ENCODE measurements around the gene MEG3.

The MEG3 gene

DNA sequence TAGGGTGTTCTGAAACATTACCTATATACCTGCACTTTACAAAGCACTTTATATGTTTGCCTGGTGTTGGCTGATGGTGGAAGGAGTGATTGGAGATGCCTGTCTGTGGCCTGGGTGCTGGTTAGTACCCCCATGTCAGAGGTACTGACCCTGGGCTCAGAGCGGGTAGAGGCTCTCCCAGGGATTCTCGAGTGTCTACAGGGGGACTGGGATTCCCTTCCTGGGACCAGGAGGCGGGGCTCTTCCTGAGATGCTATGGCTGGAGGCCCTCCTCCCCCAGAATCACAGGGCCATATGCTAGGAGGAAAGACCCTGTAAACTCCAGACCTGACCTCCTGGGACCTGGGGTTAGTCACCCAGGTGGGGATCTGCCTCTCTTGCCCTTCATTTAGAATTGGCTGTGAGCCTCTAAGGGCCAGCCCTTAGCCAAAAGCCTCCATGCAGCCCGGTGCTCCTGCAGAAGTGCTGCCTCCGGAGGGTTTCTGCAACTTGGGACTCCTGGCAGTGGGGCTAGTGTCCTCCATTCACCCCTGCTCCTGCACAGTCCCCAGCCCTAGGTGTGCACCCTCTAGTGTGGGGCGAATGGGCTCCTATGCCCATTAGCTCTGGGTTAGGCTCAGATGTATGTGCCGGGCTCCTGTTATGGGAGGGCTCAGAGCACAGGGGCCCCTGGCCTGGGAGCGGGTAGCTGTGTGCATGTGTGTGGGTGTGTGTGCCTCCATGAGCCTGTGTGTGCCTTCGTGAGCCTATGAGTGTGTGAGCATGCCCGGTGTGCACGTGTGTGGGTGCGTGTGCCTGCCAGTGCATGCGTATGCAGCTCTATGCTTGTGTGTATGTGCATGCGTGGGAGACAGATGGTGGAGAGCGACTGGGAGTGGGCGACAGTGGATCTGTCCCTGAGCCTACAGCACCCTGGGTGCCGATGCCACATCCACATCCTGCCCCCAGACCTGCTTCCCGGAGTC is 41.0 kb downstream of the MEG3 start:
- DNase-seq = no peak

DNA sequence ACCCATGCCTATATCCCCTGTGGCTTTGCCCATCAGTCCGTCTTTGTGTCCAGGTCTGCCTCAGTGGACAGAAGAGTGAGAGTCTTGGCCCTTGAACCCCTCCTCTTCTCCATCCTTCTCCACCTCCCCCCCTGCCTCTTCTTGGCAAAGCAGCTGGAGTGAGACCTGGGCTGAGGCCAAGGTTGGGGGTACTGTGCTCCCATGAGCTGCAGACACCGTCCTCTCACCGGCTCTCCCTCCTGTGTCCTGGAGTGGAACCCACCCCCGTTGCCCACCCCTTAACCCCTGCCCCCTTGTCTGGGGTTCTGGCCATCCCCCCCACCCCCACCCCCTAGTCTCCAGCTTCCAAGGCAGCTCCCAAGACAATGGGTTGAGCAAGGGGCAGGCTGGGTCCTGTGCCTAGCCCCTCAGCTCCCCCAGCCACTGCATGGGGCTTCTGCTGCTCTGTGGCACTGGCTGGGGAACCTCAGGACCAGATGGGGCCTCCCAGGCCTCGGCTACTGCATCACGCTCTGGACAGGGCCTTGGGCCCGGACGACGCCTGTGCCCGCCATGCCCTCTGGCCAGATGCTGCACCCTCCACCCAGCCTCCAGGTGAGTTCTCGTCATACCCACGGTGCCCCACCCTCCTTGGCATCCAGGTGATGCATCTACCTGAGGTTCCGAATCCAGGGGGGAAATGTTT is 41.9 kb downstream of the MEG3 start:
- DNase-seq = no peak

GRCh38 chr14:100868621-100869370 is 42.9 kb downstream of the MEG3 start:
- no peak for DNase-seq

DNA sequence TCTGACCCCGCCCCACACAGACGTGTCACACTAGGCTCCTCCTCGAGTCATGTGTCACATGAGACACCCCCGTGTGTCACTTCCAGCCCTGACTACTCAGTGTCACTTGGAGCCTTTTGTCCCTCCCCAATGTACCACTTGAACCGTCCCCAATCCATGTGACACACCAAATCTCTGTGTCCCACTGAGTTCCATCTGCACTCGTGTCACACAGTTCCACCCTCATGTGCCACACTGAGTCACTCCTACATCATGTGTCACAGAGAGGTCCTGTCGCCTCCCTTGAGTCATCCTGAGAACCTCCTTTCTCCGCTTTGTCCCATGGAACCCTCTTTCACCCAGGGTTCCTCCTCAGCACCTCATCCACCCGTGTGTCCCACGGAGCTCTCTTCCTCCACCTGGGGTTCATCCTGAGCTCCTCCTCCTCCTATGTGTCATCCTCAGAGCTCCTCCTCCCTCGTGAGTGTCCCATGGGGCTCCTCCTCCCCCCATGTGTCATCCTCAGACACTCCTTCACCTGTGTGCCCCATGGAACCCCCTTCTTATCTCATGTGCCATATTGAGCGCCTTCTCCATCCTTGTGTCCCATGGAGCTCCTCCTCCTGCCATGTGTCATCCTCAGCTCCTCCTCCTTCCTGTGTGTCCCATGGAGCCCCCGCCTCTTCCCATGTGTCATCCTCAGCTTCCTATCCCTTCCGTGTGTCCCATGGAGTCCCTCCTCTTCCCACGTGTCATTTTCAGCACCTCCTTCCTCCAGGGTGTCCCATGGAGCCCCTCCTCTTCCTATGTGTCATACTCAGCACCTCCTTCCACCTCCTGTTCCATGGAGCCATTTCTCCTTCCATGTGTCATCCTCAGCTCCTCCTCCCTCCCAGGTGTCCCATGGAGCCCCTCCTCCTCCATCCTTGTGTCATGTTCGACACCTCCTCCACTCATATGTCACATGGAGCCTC is 45.6 kb downstream of the MEG3 start:
- no peak for DNase-seq

GRCh38 chr14:100872259-100873095 is 46.6 kb downstream of the MEG3 start:
- no peak for DNase-seq

DNA sequence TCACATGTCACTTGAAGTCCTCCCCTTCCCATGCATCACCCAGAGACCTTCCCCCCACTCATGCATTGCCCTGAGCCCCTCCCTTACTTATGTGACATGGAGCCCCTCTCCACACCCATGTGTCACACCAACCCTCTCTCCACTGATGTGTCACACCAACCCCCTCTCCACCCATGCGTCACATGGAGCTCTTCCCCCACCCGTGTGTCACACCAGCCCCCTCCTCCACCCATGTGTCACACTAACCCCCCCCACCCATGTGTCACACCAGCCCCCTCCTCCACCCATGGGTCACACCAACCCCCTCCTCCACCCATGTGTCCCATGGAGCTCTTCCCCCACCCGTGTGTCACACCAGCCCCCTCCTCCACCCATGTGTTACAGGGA is 47.2 kb downstream of the MEG3 start:
- DNase-seq = no peak

- no peak for DNase-seq
Observed at GRCh38 chr14:100874051-100874410, 48.1 kb downstream of the MEG3 start.

GRCh38 chr14:100874411-100875091 is 48.6 kb downstream of the MEG3 start:
- no peak for DNase-seq

GRCh38 chr14:100875126-100875525 is 49.2 kb downstream of the MEG3 start:
- no peak for DNase-seq

GRCh38 chr14:100875861-100876590 is 50.1 kb downstream of the MEG3 start:
- no peak for DNase-seq

DNA sequence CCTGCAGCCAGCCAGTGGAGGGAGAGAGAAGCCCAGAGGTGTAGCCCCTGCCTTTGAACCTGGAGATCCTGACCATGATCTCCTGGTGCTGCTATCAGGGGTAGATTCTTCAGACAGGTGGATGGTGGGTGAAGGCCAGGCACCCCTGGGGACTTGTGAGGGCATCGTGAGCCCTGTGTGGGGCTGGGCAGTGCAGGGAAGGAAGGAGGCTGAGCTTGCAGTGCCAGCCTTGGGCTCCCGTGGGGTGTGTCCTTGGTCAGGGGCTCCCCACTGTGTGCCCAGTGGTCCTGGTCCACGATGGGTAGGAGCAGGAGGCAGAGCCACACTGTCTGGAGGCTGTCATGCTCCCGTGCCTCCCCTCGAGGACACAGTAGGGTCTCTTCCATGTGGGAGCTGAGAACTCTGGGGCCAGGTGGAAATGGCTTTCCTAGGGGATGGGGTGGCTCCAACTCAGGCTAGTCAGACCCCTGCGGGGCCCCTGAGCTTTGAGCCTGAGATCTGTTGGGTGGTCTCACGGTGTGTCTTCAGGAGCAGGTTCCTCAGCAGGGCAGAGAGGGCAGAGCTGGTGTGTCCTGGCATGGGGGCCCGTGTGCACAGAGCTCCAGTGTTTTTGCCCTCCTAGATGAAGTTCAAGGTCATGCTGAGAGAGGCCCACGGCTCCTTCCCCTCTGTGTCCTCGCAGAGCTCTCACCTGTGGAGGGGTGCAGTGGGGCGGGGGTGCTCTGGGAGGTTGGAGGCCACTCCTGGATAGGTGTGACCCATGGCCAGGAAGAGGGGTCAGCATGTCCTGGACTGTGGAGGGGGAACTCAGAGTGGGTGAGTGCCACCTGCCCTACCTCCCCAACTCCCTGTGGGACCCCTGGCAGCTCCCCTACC is 52.6 kb downstream of the MEG3 start:
- DNase-seq = no peak

DNA sequence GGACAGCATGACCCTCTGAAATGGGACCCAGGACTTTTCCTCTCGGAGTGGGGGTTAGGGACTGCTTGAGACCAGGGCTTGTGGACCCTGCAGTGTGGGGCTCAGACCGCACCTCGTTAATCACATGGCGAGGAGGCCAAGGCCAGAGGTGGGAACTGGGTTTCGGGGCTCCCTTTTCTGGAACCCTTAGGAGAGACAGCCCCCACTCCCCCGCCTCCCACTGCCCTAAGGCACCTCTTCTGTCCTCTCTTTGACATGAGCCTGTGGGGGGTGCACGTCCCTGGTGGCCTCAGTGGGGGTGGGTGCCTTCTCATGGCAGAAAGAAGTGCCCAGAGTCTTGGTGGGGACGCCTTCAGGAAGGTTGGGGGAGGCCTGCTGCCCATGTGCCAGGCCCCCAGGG is 53.3 kb downstream of the MEG3 start:
- no peak for DNase-seq

GRCh38 chr14:100879782-100880181 is 53.9 kb downstream of the MEG3 start:
- no peak for DNase-seq

- no peak for DNase-seq
Observed at GRCh38 chr14:100880271-100881101, 54.6 kb downstream of the MEG3 start.

DNA sequence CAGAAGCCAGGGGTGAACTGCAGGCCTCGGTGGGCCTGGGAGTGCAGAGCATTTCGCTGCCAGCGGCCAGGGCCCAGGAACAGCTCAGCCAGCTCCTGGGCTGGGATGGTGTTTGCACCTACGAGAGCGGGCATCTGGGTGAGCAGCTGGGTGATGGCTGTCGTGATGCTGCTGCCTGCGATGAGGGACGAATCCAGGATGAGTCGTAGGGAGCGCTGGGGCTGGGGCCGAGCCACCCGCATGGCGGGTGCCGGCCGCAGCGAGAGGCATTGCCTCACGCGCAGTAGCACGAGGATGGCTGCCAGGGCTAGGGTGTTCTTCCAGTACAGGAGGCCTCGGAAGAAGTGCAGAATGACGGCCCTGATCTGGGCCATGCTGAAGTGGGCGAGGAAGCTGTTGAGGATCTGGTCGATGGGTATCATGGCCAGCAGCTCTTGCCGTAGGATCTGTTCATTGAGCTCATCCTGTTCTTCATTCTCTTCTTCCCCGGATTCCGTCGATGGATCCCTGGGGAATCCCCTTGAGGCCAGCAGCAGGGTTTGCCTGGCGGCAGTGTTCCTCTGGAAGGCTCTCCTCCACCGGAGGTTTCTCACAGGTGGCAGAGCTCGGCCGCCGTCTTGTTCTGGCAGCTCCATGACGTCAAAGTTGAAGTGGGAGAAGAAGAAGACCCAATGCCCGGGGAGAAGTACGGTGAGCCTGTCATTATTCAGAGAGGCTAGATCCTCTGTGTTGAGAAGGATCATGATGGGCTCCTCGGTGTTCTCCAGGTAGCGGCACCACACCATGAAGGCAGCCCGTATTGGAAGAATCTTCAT is 55.5 kb downstream of the MEG3 start:
- DNase-seq = no peak

DNA sequence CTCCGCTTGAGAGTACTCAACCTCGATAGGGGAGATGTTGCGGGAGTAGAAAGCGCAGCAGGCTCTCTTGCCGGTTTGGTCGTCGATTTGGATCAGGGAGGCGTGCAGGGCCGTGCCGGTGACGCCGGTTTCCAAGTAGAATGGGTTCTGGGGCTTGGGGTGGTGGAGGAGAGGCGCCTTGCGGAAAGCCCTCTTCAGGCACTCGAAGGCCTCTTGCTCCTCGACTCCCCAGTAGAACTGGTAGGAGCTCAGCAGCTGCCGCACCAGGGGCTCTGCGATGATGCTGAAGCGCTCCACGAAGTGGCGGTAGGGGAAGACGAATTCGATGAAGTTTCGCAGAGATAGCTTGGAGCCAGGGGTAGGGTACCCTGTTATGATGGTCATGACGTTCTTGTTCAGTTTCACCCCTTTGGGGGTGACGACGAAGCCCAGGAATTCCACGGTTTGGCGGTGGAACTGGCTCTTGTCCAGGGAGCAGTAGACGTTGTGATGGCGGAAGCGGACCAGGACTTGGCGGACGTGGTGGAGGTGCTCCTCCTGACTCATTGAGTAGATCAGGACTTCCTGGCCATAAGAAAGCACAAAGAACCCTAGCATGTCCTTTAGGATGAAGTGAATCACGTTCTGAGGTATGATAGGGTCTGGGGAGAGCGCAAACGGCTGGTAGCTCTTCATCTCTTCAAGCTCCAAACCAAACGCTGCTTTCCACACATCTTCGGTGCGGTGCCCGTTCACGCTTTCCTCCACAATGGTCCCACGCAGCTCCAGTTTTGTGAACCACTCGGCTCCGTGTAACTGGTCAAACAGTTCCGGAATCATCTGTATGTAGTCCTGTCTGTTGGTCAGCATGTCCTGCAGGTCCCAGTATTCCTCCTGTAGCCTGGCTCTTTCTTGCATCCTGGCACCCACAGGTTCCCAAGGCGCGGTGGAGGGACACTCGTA is 56.4 kb downstream of the MEG3 start:
- DNase-seq = no peak

Data from SIG-M5 (cell line).